GM19438 (cell line): ENCODE results near the gene UTP20.

Experiments
- ATAC-seq: cut with Tn5 transposase; IDR thresholded peaks from one replicate; pipeline ENCODE4 v1.9.1; 2021; ENCODE audit warnings: low read depth; ENCODE audit not compliant: unreplicated experiment

UTP20 gene

GRCh38 chr12:101424620-101425019 lies 144.7 kb downstream of the UTP20 start:
- no peak for ATAC-seq

GRCh38 chr12:101430456-101430855 lies 150.6 kb downstream of the UTP20 start:
- no peak for ATAC-seq

- ATAC-seq = no peak
Observed at GRCh38 chr12:101436136-101436535, 156.2 kb downstream of the UTP20 start.
